MM.1S (cell line): ENCODE measurements around the gene FRYL.

ENCODE experiments used
- EZH2 ChIP-seq: fragments of 300-600 bp; sonication (generic); optimal IDR thresholded peaks from 2 replicates; pipeline ENCODE3; 2017; ENCODE audit warnings: low read depth, mild to moderate bottlenecking, antibody characterized with exemption, low read length, mixed read lengths
- EZH2phosphoT487 ChIP-seq: fragments of 300-600 bp; sonication (generic); IDR thresholded peaks from 2 replicates; pipeline ENCODE4 v1.6.1; 2018; ENCODE audit warnings: antibody characterized with exemption, low read length
- TF ChIP-seq, protein P1 (sequence below): fragments of 300-600 bp; sonication (generic); IDR thresholded peaks from 2 replicates; pipeline ENCODE4 v1.5.1; 2016; ENCODE audit warnings: antibody characterized with exemption, low read length, mixed read lengths

DNA sequence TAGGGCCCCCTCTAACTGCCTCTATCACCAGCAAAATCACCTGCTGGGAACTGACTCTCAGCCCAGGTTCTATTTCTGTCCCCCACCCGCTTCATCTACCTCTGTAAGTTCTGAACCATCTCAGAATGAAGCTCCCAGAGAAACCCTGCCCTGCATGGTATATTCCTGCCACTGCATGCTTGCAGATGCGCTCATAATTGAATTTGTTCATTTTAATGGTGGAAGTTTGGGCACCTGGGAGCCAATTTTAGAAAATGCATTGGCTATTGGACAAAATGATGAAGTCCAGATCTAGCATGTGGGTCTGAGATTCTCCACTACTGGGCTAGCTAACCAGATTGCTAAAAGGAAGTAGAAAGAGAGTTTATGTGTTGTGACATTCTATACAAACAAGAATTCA is 325.5 kb downstream of the FRYL start:
- TF ChIP-seq, protein P1, sequence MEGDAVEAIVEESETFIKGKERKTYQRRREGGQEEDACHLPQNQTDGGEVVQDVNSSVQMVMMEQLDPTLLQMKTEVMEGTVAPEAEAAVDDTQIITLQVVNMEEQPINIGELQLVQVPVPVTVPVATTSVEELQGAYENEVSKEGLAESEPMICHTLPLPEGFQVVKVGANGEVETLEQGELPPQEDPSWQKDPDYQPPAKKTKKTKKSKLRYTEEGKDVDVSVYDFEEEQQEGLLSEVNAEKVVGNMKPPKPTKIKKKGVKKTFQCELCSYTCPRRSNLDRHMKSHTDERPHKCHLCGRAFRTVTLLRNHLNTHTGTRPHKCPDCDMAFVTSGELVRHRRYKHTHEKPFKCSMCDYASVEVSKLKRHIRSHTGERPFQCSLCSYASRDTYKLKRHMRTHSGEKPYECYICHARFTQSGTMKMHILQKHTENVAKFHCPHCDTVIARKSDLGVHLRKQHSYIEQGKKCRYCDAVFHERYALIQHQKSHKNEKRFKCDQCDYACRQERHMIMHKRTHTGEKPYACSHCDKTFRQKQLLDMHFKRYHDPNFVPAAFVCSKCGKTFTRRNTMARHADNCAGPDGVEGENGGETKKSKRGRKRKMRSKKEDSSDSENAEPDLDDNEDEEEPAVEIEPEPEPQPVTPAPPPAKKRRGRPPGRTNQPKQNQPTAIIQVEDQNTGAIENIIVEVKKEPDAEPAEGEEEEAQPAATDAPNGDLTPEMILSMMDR: no peak
- no peak for TF ChIP-seq EZH2phosphoT487
- TF ChIP-seq EZH2: no peak
